Transverse colon (tissue), 4 donors: ENCODE measurements around the gene HIPK4. TPM values are rescaled to one million over a fixed set of nuclear protein-coding genes. Genes with fewer than 3 reads are reported as not detected.
A peak's percentile ranks its signal among the peaks of the same experiment; 100 is the strongest.

Experiments
- DNase-seq: peaks from one replicate; pipeline ENCODE4 v3.0.0-alpha.2; 2019
- H3K27ac ChIP-seq, 4 donors: fragments of 200-600 bp; sonication (generic); 2 replicates each; pipeline ENCODE4 v1.5.1; 2016 to 2018; ENCODE audit warnings: inconsistent platforms in 4 of 4
- H3K27me3 ChIP-seq: fragments of 200-600 bp; sonication (generic); 2 replicates; pipeline ENCODE4 v1.5.1; 2017; ENCODE audit warnings: inconsistent platforms
- H3K36me3 ChIP-seq, 4 donors: fragments of 200-600 bp; sonication (generic); 2 replicates each; pipeline ENCODE4 v1.5.1; 2017 to 2019; ENCODE audit warnings: inconsistent platforms in 4 of 4
- H3K4me1 ChIP-seq, 4 donors: fragments of 200-600 bp; sonication (generic); 2 replicates each; pipeline ENCODE4 v1.5.1; 2017 to 2020; ENCODE audit warnings: inconsistent platforms in 4 of 4
- H3K4me3 ChIP-seq, 4 donors: fragments of 200-600 bp; sonication (generic); 1 replicate in 1 of 4; 2 replicates in 3 of 4; pipeline versions ENCODE4 v1.5.1 to v1.6.1; 2017 to 2019; ENCODE audit warnings: inconsistent platforms in 4 of 4
- H3K9me3 ChIP-seq, 2 donors: fragments of 200-600 bp; sonication (generic); 2 replicates each; pipeline ENCODE4 v1.5.1; 2017 to 2019; ENCODE audit warnings: inconsistent platforms in 2 of 2
- EP300 ChIP-seq: sonication (generic); formaldehyde crosslinking; IDR thresholded peaks from one replicate; pipeline ENCODE4 v1.6.1; 2017; ENCODE audit warnings: antibody characterized with exemption, low read depth
- POLR2A ChIP-seq: fragments of 450-650 bp; IDR thresholded peaks from one replicate; pipeline ENCODE4 v1.6.1; 2016; ENCODE audit warnings: antibody characterized with exemption, mild to moderate bottlenecking, moderate library complexity
- POLR2AphosphoS5 ChIP-seq, 3 donors: sonication (generic); formaldehyde crosslinking; IDR thresholded peaks; one replicate each; pipeline ENCODE4 v1.6.1; 2016; ENCODE audit warnings: antibody characterized with exemption in 3 of 3
- WGBS, 2 donors: methylation state at CpG; one replicate each; pipeline ENCODE4 v1.1.5; 2018; ENCODE audit warnings: low coverage in 1 of 2; 5-methylcytosine and 5-hydroxymethylcytosine counted together
- in situ Hi-C, 4 donors: fragments of 200-750 bp; cut with MboI; loops; one replicate each; pipeline versions ENCODE4 v1.15.0 to v1.15.1; 2017; ENCODE audit warnings: low sequenced_read_pairs in 3 of 4, low pct_ligation_motif_present in 1 of 4, low pct_unique_long_range_greater_than_20kb in 1 of 4
- intact Hi-C: fragments of 100-400 bp; cut with DNase I; formaldehyde crosslinking; loops from one replicate; pipeline ENCODE4 v1.15.1; 2023; ENCODE audit warnings: low total_unique reads
- total RNA-seq, 4 donors: library from RNA; depleted of rRNA; stranded (reverse); fragments of >200 nt; gene quantifications; one replicate each; pipeline ENCODE4 v1.1.0, GENCODE V29; 2016
- TF ChIP-seq, protein P1 (sequence below), 5 experiments: fragments of 200-600 bp in 3 of 5; fragments of 450-650 bp in 2 of 5; sonication (generic) in 3 of 5; IDR thresholded peaks; 1 replicate in 2 of 5; 2 replicates in 3 of 5; pipeline ENCODE4 v1.5.1; 2016 to 2017; ENCODE audit warnings: antibody characterized with exemption in 5 of 5, inconsistent platforms in 3 of 5, mild to moderate bottlenecking in 2 of 5, moderate library complexity in 1 of 5

The HIPK4 gene
- total RNA-seq, 4 donors from 2014 or later: 0.48 TPM; not detected in 3

DNA sequence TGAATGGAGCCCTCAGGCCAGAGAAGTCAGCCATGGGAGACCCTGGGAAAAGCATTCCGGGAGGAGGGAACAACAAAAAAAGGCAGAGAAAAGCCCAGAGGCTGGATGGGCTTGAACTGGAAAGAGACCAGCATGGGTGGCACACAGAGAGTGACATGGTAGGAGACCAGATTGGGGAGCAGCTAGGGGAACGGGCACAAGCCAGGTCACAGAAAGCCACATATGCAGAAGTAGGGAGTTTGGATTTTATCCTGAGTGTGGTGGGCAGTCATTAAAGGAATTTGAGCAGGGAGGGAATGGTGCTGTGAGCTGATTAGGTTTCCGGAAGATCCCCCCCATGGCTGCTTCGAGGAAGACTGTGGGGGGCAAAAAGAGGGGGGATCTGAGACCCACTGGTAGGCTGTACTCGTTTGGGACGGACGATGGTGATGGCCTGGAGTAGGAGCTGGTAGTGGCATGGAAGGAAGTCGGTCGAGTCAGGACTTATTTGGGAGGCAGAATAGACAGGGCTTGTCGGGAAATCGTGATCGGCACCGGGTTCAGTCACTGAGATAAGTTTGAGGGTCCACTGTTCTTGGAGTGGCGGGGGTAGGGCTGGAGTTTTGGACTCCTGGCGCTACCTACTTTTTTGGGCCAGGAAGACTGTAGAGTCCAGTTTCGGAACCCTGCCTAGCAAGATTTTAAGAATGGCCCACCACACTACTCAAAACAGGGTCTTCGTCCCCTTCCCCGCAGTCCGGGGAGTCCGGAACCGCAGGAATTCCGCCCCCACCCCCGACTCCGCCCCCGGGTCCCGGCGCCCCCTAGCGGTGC, 34.9 kb upstream of the HIPK4 start:
- in situ Hi-C loops: loop anchor here in 2 of 4 donors (10.0 to 25.0 kb wide), 2 partner anchors 138 to 140 kb away; partner anchors contain the start of gene AKT2 (in 2 of the 2)
- WGBS, 2 donors: 1 to 2% methylated on average over 11 to 20 of the region's 28 CpGs

DNA sequence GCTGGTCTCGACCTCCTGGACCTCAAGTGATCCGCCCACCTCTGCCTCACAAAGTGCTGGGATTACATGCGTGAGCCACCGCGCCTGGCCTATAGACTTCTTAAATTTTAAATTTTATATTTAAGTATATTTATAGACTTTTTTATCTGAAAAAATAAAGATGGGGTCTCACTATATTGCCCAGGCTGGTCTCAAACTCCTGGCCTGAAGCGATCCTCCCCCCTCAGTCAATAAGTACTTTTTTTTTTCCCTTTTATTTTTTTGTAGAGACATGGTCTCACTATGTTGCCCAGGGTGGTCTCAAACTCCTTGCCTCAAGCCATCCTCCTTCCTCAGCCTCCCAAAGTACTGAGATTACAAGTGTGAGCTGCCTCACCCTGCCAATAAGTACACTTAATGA, 34.0 kb upstream of the HIPK4 start:
- intact Hi-C loops (loop anchor here (1.0 kb wide), 1 partner anchor 43 kb away; the partner anchor contains the start of gene SPTBN4), in situ Hi-C loops (loop anchor here in 2 of 4 donors (10.0 to 25.0 kb wide), 2 partner anchors 137 to 139 kb away; partner anchors contain the start of gene AKT2 (in 2 of the 2))
- Histone ChIP-seq H3K9me3 (no peaks in the 10 kb centered on the region), H3K4me3 (peak overlapping the region in 1 of 4 donors; percentile 66), H3K36me3 (peaks cover 0 to 10% (median 0%) of the 10 kb centered on the region in 4 donors), H3K27ac (peak overlapping the region; percentile 97 to 100 (median 99)), H3K4me1 (peaks cover 23 to 51% (median 37%) of the 10 kb centered on the region in 4 donors), H3K27me3 (no peaks in the 10 kb centered on the region)
- TF ChIP-seq EP300: no peak
- DNase-seq: no peak
- WGBS, 2 donors: 92% methylated on average over 6 of the region's 6 CpGs

More for the DNA sequence above, 34.9 kb upstream of the HIPK4 start:
- Histone ChIP-seq H3K4me3 (peak overlapping the region; percentile 66 to 99 (median 85)), H3K4me1 (peaks cover 23 to 51% (median 37%) of the 10 kb centered on the region in 4 donors), H3K27me3 (no peaks in the 10 kb centered on the region), H3K9me3 (no peaks in the 10 kb centered on the region), H3K36me3 (peaks cover 0 to 10% (median 0%) of the 10 kb centered on the region in 4 donors), H3K27ac (peak overlapping the region; percentile 97 to 100 (median 99))
- no peak for DNase-seq
- intact Hi-C loops: loop anchor here (1.0 kb wide), 1 partner anchor 18 kb away; no protein-coding TSS in a partner anchor
- TF ChIP-seq, protein P1, sequence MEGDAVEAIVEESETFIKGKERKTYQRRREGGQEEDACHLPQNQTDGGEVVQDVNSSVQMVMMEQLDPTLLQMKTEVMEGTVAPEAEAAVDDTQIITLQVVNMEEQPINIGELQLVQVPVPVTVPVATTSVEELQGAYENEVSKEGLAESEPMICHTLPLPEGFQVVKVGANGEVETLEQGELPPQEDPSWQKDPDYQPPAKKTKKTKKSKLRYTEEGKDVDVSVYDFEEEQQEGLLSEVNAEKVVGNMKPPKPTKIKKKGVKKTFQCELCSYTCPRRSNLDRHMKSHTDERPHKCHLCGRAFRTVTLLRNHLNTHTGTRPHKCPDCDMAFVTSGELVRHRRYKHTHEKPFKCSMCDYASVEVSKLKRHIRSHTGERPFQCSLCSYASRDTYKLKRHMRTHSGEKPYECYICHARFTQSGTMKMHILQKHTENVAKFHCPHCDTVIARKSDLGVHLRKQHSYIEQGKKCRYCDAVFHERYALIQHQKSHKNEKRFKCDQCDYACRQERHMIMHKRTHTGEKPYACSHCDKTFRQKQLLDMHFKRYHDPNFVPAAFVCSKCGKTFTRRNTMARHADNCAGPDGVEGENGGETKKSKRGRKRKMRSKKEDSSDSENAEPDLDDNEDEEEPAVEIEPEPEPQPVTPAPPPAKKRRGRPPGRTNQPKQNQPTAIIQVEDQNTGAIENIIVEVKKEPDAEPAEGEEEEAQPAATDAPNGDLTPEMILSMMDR (IDR thresholded peaks at IDR 0.05): no peak
- TF ChIP-seq POLR2AphosphoS5 (IDR thresholded peaks at IDR 0.05): no peak
- TF ChIP-seq EP300: no peak
- no peak for TF ChIP-seq POLR2A

DNA sequence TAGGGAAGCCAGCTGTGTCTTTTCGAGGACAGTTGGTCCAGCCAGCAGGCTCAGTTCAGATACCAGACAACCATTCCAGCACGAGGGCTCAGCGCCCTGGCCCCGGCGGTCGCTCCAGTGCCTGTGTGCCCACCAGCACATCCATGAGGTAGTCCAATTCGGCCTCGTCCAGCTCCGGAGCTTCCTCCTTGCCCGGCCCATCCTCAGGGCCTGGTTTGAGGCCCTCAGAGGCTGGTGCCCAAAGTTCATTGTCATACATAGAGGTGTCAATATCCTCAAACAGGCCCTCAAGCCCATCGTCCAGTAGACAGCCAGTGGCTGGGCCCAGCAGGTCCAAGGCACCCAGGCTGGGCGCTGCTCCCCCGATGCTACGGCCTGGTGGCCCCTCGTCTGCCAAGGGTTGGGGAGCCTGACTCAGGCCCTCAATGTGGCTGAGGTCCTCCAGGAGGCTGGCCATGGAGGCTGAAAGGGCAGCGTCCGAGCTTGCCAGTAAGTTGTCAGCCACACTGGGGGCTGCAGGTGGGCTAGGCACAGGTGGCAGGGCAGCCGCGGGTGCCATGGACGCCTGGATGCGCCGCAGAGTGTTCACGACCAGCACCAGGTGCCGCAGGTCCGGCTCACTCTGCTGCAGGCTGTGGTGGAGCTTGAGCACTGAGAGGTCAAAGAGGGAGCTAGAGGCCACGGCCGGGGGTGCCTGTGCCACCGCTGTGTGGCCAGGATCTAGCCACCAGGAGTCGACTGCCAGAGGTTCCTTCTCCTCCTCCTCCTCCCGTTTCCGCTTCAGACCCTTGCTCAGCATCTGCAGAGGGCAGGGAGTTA, 33.0 kb upstream of the HIPK4 start:
- in situ Hi-C loops: loop anchor here in 2 of 4 donors (10.0 to 25.0 kb wide), 2 partner anchors 136 to 138 kb away; partner anchors contain the start of gene AKT2 (in 2 of the 2)
- no peak overlapping the region for H3K4me3 ChIP-seq
- DNase-seq: no peak

More for the DNA sequence above, 33.0 kb upstream of the HIPK4 start:
- Histone ChIP-seq H3K4me1 (peaks cover 23 to 51% (median 37%) of the 10 kb centered on the region in 4 donors), H3K9me3 (no peaks in the 10 kb centered on the region), H3K27me3 (no peaks in the 10 kb centered on the region), H3K36me3 (peaks cover 0 to 10% (median 0%) of the 10 kb centered on the region in 4 donors), H3K27ac (peak overlapping the region; percentile 97 to 100 (median 98))
- TF ChIP-seq, protein P1 (IDR thresholded peaks at IDR 0.05): no peak
- TF ChIP-seq EP300 (no peak), POLR2AphosphoS5 (IDR thresholded peaks at IDR 0.05) (no peak), POLR2A (no peak)
- intact Hi-C loops: loop anchor here (1.0 kb wide), 1 partner anchor 44 kb away; the partner anchor contains the start of gene SPTBN4
- WGBS, 2 donors: 90 to 93% methylated on average over 6 to 24 of the region's 31 CpGs
